Right lobe of liver (tissue), 4 donors: ENCODE measurements around the gene SLC25A47.

ENCODE experiments used
- POLR2A ChIP-seq: fragments of 450-650 bp; IDR thresholded peaks from one replicate; pipeline ENCODE4 v1.6.1; 2017; ENCODE audit warnings: antibody characterized with exemption, mild to moderate bottlenecking
- TF ChIP-seq, protein P1 (sequence below), 4 donors: fragments of 200-600 bp in 3 of 4; fragments of 450-650 bp in 1 of 4; IDR thresholded peaks; one replicate each; pipeline versions ENCODE4 v1.5.1 to v1.8.0; 2016 to 2022; ENCODE audit warnings: antibody characterized with exemption in 4 of 4, mild to moderate bottlenecking in 2 of 4
- donor health status: DM: no; HTN: no; CAD: no.
- donor health status: DM: no; HTN: no; CAD: no.
- donor health status: DM: no; HTN: yes; CAD: no.

- TF ChIP-seq, protein P1, sequence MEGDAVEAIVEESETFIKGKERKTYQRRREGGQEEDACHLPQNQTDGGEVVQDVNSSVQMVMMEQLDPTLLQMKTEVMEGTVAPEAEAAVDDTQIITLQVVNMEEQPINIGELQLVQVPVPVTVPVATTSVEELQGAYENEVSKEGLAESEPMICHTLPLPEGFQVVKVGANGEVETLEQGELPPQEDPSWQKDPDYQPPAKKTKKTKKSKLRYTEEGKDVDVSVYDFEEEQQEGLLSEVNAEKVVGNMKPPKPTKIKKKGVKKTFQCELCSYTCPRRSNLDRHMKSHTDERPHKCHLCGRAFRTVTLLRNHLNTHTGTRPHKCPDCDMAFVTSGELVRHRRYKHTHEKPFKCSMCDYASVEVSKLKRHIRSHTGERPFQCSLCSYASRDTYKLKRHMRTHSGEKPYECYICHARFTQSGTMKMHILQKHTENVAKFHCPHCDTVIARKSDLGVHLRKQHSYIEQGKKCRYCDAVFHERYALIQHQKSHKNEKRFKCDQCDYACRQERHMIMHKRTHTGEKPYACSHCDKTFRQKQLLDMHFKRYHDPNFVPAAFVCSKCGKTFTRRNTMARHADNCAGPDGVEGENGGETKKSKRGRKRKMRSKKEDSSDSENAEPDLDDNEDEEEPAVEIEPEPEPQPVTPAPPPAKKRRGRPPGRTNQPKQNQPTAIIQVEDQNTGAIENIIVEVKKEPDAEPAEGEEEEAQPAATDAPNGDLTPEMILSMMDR (IDR thresholded peaks at IDR 0.05), result no peak
- no peak for TF ChIP-seq POLR2A
These were observed 22.6 kb downstream of the SLC25A47 start for GRCh38 chr14:100345711-100346110.
